Parathyroid adenoma (tissue), 2 donors: ENCODE data around the gene GPC3.
"Not testable (repeated sequence)": the region's sequence is repeated elsewhere in the genome, so short reads cannot be mapped to it uniquely, and the experiment has no call there.

Source experiments
- H2AFZ ChIP-seq: fragments of 300-600 bp; sonication (generic); one replicate; pipeline ENCODE4 v1.7.0; 2017; ENCODE audit warnings: antibody characterized with exemption, mild to moderate bottlenecking
- H3K27ac ChIP-seq: fragments of 300-600 bp; sonication (generic); one replicate; pipeline ENCODE4 v1.7.0; 2017
- H3K27me3 ChIP-seq: fragments of 300-600 bp; sonication (generic); one replicate; pipeline ENCODE4 v1.7.0; 2017; ENCODE audit warnings: low read length; ENCODE audit not compliant: control insufficient read depth, insufficient read depth
- H3K36me3 ChIP-seq: fragments of 300-600 bp; sonication (generic); one replicate; pipeline ENCODE4 v1.7.0; 2017; ENCODE audit warnings: low read length; ENCODE audit not compliant: control insufficient read depth, insufficient read depth
- H3K4me1 ChIP-seq: fragments of 300-600 bp; sonication (generic); one replicate; pipeline ENCODE4 v1.7.0; 2017; ENCODE audit warnings: control low read depth
- H3K4me2 ChIP-seq: fragments of 300-600 bp; sonication (generic); one replicate; pipeline ENCODE4 v1.7.0; 2017; ENCODE audit warnings: low read length
- H3K4me3 ChIP-seq: fragments of 300-600 bp; sonication (generic); one replicate; pipeline ENCODE4 v1.7.0; 2017; ENCODE audit warnings: low read depth, low read length
- H3K79me2 ChIP-seq: fragments of 300-600 bp; sonication (generic); one replicate; pipeline ENCODE4 v1.7.0; 2017; ENCODE audit warnings: control low read depth
- H3K9ac ChIP-seq: fragments of 300-600 bp; sonication (generic); one replicate; pipeline ENCODE4 v1.7.0; 2017; ENCODE audit warnings: mild to moderate bottlenecking
- H3K9me3 ChIP-seq: fragments of 300-600 bp; sonication (generic); one replicate; pipeline ENCODE4 v1.7.0; 2017; ENCODE audit warnings: low read length; ENCODE audit not compliant: control insufficient read depth
- TF ChIP-seq, protein P1 (sequence below): fragments of 300-600 bp; sonication (generic); IDR thresholded peaks from one replicate; pipeline ENCODE4 v1.7.0; 2017; ENCODE audit warnings: antibody characterized with exemption, mild to moderate bottlenecking
- donor health status: primary hyperparathyroidism.

The GPC3 gene

DNA sequence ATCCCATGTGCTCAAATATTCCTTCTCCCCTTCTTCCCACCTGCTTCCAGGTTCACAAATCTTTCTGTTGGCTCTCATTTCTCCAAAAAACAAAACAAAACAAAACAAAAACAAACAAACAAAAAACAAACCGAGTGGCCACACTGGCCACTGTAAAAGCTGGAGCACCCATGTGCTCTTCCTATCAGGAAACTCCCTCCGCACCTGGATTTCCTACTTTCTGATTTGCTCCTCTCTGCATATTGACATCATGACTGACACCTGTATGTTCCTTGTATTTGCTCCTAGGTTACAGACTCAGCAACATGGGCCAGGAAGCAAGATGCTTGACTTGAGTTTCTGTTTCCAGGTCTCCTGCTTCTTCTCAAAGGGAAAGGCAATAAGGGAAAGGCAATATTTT, 258.8 kb downstream of the GPC3 start:
- Histone ChIP-seq H3K9me3 (no peaks in the 10 kb centered on the region), H3K36me3 (no peaks in the 10 kb centered on the region), H3K9ac (no peak overlapping the region), H3K27me3 (no peaks in the 10 kb centered on the region), H3K4me2 (no peak overlapping the region), H2AFZ (no peak overlapping the region), H3K27ac (no peak overlapping the region), H3K4me3 (no peak overlapping the region), H3K79me2 (no peaks in the 10 kb centered on the region), H3K4me1 (no peaks in the 10 kb centered on the region)
- TF ChIP-seq, protein P1, sequence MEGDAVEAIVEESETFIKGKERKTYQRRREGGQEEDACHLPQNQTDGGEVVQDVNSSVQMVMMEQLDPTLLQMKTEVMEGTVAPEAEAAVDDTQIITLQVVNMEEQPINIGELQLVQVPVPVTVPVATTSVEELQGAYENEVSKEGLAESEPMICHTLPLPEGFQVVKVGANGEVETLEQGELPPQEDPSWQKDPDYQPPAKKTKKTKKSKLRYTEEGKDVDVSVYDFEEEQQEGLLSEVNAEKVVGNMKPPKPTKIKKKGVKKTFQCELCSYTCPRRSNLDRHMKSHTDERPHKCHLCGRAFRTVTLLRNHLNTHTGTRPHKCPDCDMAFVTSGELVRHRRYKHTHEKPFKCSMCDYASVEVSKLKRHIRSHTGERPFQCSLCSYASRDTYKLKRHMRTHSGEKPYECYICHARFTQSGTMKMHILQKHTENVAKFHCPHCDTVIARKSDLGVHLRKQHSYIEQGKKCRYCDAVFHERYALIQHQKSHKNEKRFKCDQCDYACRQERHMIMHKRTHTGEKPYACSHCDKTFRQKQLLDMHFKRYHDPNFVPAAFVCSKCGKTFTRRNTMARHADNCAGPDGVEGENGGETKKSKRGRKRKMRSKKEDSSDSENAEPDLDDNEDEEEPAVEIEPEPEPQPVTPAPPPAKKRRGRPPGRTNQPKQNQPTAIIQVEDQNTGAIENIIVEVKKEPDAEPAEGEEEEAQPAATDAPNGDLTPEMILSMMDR, result no peak

- TF ChIP-seq, protein P1, result no peak
- Histone ChIP-seq H3K79me2 (no peaks in the 10 kb centered on the region), H3K27me3 (no peaks in the 10 kb centered on the region), H3K9ac (no peak overlapping the region), H3K36me3 (no peaks in the 10 kb centered on the region), H3K27ac (no peak overlapping the region), H3K9me3 (no peaks in the 10 kb centered on the region), H3K4me2 (no peak overlapping the region), H3K4me1 (no peaks in the 10 kb centered on the region), H2AFZ (no peak overlapping the region), H3K4me3 (no peak overlapping the region)
Measured at GRCh38 chrX:133726211-133726630, 259.2 kb downstream of the GPC3 start.

GRCh38 chrX:133723930-133724329, 261.5 kb downstream of the GPC3 start:
- TF ChIP-seq, protein P1, result no peak
- H3K9ac ChIP-seq, result no peak overlapping the region
- no peak overlapping the region for H3K4me2 ChIP-seq
- no peak overlapping the region for H2AFZ ChIP-seq
- no peaks in the 10 kb centered on the region for H3K4me1 ChIP-seq
- no peaks in the 10 kb centered on the region for H3K27me3 ChIP-seq
- no peak overlapping the region for H3K27ac ChIP-seq
- H3K4me3 ChIP-seq, result no peak overlapping the region
- H3K36me3 ChIP-seq, result no peaks in the 10 kb centered on the region
- H3K9me3 ChIP-seq, result no peaks in the 10 kb centered on the region
- no peaks in the 10 kb centered on the region for H3K79me2 ChIP-seq

GRCh38 chrX:133722756-133723155, 262.6 kb downstream of the GPC3 start:
- H3K79me2 ChIP-seq, result no peaks in the 10 kb centered on the region
- H3K27ac ChIP-seq, result no peak overlapping the region
- no peaks in the 10 kb centered on the region for H3K9me3 ChIP-seq
- H2AFZ ChIP-seq, result no peak overlapping the region
- no peak overlapping the region for H3K9ac ChIP-seq
- no peak overlapping the region for H3K4me3 ChIP-seq
- no peaks in the 10 kb centered on the region for H3K36me3 ChIP-seq
- H3K4me2 ChIP-seq, result no peak overlapping the region
- no peaks in the 10 kb centered on the region for H3K27me3 ChIP-seq
- H3K4me1 ChIP-seq, result no peaks in the 10 kb centered on the region
- TF ChIP-seq, protein P1, result no peak

DNA sequence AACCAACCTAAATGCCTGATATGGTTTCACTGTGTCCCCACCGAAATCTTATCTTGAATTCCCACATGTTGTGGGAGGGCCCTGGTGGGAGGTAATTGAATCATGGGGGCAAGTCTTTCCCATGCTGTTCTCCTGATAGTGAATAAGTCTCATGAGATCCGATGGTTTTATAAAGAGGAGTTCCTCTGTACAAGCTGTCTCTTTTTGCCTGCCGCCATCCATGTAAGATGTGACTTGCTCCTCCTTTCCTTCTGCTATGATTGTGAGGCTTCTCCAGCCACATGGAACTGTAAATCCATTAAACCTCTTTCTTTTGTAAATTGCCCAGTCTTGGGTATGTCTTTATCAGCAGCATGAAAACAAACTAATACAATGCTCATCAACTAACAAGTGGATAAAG, 265.1 kb downstream of the GPC3 start:
- H3K9ac ChIP-seq, H3K4me2 ChIP-seq, H3K4me1 ChIP-seq, H3K27ac ChIP-seq, H3K27me3 ChIP-seq, H3K36me3 ChIP-seq, H3K79me2 ChIP-seq, H3K4me3 ChIP-seq, H3K9me3 ChIP-seq, H2AFZ ChIP-seq: not testable (repeated sequence)
